Natural killer cell (primary cell): ENCODE results near the gene PERM1. TPM values are rescaled to one million over a fixed set of nuclear protein-coding genes. Genes with fewer than 3 reads are reported as not detected.

Experiments used
- ATAC-seq, 3 donors: fragments of 150-1000 bp in 2 of 3; fragments of 200-7000 bp in 1 of 3; cut with Tn5 transposase; 1 replicate in 1 of 3; 2 replicates in 2 of 3; pipeline ENCODE4 v1.10.0; 2021; ENCODE audit warnings: mild to moderate bottlenecking in 2 of 3, moderate library complexity in 2 of 3
- DNase-seq, 2 donors: peaks; one replicate each; pipeline versions ENCODE4 v3.0.0 to v3.0.0-alpha.2; 2013 to 2021; ENCODE audit warnings: mixed read lengths in 1 of 2
- H3K27ac ChIP-seq: one replicate; pipeline ENCODE4 v1.5.1; 2013; ENCODE audit warnings: mild to moderate bottlenecking, low read length
- H3K27me3 ChIP-seq: one replicate; pipeline ENCODE4 v1.6.1; 2013; ENCODE audit warnings: low read length; ENCODE audit not compliant: control insufficient read depth, insufficient read depth
- H3K36me3 ChIP-seq: one replicate; pipeline ENCODE4 v1.6.1; 2013; ENCODE audit warnings: low read length; ENCODE audit not compliant: control insufficient read depth, insufficient read depth
- H3K4me1 ChIP-seq: one replicate; pipeline ENCODE4 v1.6.1; 2013; ENCODE audit warnings: low read length; ENCODE audit not compliant: control insufficient read depth, insufficient read depth
- H3K4me3 ChIP-seq: one replicate; pipeline ENCODE4 v1.5.1; 2013; ENCODE audit warnings: low read length
- H3K9me3 ChIP-seq: one replicate; pipeline ENCODE4 v1.6.1; 2013; ENCODE audit warnings: low read length; ENCODE audit not compliant: control insufficient read depth, insufficient read depth
- H3K27ac Mint-ChIP-seq, 2 donors: one replicate each; pipeline ENCODE4 v1.8.0; 2022; ENCODE audit warnings: mild to moderate bottlenecking in 2 of 2, mixed read lengths in 2 of 2, moderate library complexity in 1 of 2
- H3K27me3 Mint-ChIP-seq, 2 donors: one replicate each; pipeline ENCODE4 v1.8.0; 2022; ENCODE audit warnings: low read depth in 2 of 2, mixed read lengths in 2 of 2
- H3K36me3 Mint-ChIP-seq: one replicate; pipeline ENCODE4 v1.8.0; 2022; ENCODE audit warnings: mixed read lengths
- H3K4me1 Mint-ChIP-seq, 2 donors: one replicate each; pipeline ENCODE4 v1.8.0; 2022; ENCODE audit warnings: mixed read lengths in 2 of 2
- H3K4me3 Mint-ChIP-seq: one replicate; pipeline ENCODE4 v1.8.0; 2022; ENCODE audit warnings: mild to moderate bottlenecking, moderate library complexity, mixed read lengths
- H3K9me3 Mint-ChIP-seq, 2 donors: one replicate each; pipeline ENCODE4 v1.8.0; 2022; ENCODE audit warnings: mixed read lengths in 2 of 2
- CTCF ChIP-seq: fragments of 200-600 bp; IDR thresholded peaks from one replicate; pipeline ENCODE4 v1.8.0; 2022; ENCODE audit warnings: antibody characterized with exemption
- WGBS: methylation state at CpG from one replicate; pipeline ENCODE4 v1.1.7; 2013; ENCODE audit warnings: missing lambda C conversion rate; ENCODE audit not compliant: insufficient coverage; 5-methylcytosine and 5-hydroxymethylcytosine counted together
- intact Hi-C: fragments of 100-400 bp; cut with micrococcal nuclease; formaldehyde crosslinking; loops from one replicate; pipeline ENCODE4 v1.14.2; 2022
- total RNA-seq, 4 donors: library from RNA; stranded (reverse); fragments of 120-200 nt in 1 of 4; gene quantifications; one replicate each; pipeline versions ENCODE4 v1.2.3 to v1.2.4, GENCODE V29; 2013 to 2022

PERM1 gene
- total RNA-seq, 3 donors from 2014 or later (not counting 1 experiment from before 2014, with no cell fraction given): not detected

- ATAC-seq (no peak), DNase-seq (no peak)
- H3K9me3 Mint-ChIP-seq: no peaks in the 10 kb centered on the region
- H3K4me1 Mint-ChIP-seq: peaks cover 0 to 12% of the 10 kb centered on the region in 2 donors
- no peaks in the 10 kb centered on the region for H3K9me3 ChIP-seq
- 77% methylated on average over 15 of the region's 15 CpGs for WGBS
- peaks cover 32% of the 10 kb centered on the region for H3K27me3 ChIP-seq
- no peak for TF ChIP-seq CTCF
- no peak overlapping the region for H3K27ac ChIP-seq
- H3K4me1 ChIP-seq: peaks cover 30% of the 10 kb centered on the region
- H3K27ac Mint-ChIP-seq: no peak overlapping the region
- no peaks in the 10 kb centered on the region for H3K36me3 Mint-ChIP-seq
- intact Hi-C loops: no loop called here
- no peak overlapping the region for H3K4me3 ChIP-seq
- H3K27me3 Mint-ChIP-seq: peaks cover 18 to 36% of the 10 kb centered on the region in 2 donors
- H3K4me3 Mint-ChIP-seq: no peak overlapping the region
- H3K36me3 ChIP-seq: no peaks in the 10 kb centered on the region
These were observed 43.7 kb downstream of the PERM1 start for GRCh38 chr1:938088-938683.

GRCh38 chr1:937521-937920 lies 44.4 kb downstream of the PERM1 start:
- peaks cover 26% of the 10 kb centered on the region for H3K27me3 ChIP-seq
- WGBS: 97% methylated on average over 16 of the region's 16 CpGs
- H3K27me3 Mint-ChIP-seq: peaks cover 18 to 33% of the 10 kb centered on the region in 2 donors
- no peak overlapping the region for H3K27ac ChIP-seq
- no peak overlapping the region for H3K4me3 Mint-ChIP-seq
- TF ChIP-seq CTCF: no peak
- no peak overlapping the region for H3K4me3 ChIP-seq
- intact Hi-C loops: no loop called here
- H3K36me3 ChIP-seq: no peaks in the 10 kb centered on the region
- no peak for DNase-seq
- peaks cover 0 to 12% of the 10 kb centered on the region in 2 donors for H3K4me1 Mint-ChIP-seq
- H3K4me1 ChIP-seq: peaks cover 24% of the 10 kb centered on the region
- no peak overlapping the region for H3K27ac Mint-ChIP-seq
- no peaks in the 10 kb centered on the region for H3K9me3 ChIP-seq
- no peak for ATAC-seq
- H3K36me3 Mint-ChIP-seq: no peaks in the 10 kb centered on the region
- no peaks in the 10 kb centered on the region for H3K9me3 Mint-ChIP-seq

- WGBS: 91% methylated on average over 42 of the region's 45 CpGs
- DNase-seq: no peak
- Mint-ChIP-seq H3K36me3 (no peaks in the 10 kb centered on the region), H3K4me1 (peaks cover 2 to 15% of the 10 kb centered on the region in 2 donors), H3K27ac (no peak overlapping the region), H3K9me3 (no peaks in the 10 kb centered on the region), H3K27me3 (peaks cover 18 to 33% of the 10 kb centered on the region in 2 donors), H3K4me3 (no peak overlapping the region)
- TF ChIP-seq CTCF: no peak
- no peaks in the 10 kb centered on the region for H3K36me3 ChIP-seq
- intact Hi-C loops: no loop called here
- H3K9me3 ChIP-seq: no peaks in the 10 kb centered on the region
- no peak overlapping the region for H3K4me3 ChIP-seq
- H3K4me1 ChIP-seq: peaks cover 23% of the 10 kb centered on the region
- peaks cover 24% of the 10 kb centered on the region for H3K27me3 ChIP-seq
- ATAC-seq: no peak
- H3K27ac ChIP-seq: no peak overlapping the region
These were observed 45.3 kb downstream of the PERM1 start for GRCh38 chr1:936348-937264.
